GM21515 (cell line): ENCODE results near the gene ZNF462.

Experiments
- ATAC-seq: cut with Tn5 transposase; IDR thresholded peaks from one replicate; pipeline ENCODE4 v1.9.1; 2021; ENCODE audit not compliant: unreplicated experiment

Gene ZNF462

DNA sequence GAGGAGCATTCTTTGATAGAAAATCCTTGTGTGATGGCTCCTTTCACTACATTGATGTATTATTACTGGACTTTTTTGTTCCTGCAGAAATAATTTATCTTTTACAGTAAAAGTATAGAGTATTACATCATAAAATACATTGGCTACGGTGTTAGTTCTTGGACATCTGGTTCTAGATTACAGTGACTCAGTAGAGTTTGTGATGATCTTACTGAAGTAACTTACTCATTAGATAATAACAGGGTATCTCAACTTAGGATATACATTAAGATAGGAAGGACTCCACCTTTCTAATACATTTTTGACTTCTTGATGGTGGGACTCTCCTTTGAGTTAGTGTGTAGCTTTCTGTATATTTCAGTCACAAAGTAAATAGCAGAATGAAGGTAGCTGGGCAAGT is 59.1 kb downstream of the ZNF462 start:
- no peak for ATAC-seq

DNA sequence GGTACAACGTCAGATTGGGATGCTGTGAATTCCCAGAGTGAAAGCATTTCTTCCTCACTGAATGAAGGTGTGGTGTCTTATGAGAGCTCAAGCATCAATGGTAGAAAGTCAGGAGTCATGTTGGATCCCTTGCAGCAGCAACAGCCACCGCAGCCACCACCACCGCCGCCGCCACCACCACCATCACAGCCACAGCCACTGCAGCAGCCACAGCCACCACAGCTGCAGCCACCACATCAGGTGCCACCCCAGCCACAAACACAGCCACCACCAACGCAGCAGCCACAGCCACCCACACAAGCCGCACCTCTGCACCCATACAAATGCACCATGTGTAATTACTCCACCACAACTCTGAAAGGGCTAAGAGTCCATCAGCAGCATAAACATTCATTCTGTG is 62.4 kb downstream of the ZNF462 start:
- ATAC-seq, result no peak

DNA sequence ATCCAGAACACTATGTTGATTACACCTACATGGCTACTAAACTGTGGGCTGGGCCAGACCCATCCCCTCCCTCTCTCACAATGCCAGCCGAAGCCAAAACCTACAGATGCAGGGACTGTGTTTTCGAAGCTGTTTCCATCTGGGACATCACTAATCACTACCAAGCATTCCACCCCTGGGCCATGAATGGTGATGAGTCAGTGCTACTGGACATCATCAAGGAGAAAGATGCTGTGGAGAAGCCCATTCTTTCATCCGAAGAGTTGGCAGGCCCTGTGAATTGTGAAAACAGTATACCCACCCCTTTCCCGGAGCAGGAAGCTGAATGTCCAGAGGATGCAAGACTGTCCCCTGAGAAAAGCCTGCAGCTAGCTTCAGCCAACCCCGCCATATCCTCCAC is 65.0 kb downstream of the ZNF462 start:
- no peak for ATAC-seq

DNA sequence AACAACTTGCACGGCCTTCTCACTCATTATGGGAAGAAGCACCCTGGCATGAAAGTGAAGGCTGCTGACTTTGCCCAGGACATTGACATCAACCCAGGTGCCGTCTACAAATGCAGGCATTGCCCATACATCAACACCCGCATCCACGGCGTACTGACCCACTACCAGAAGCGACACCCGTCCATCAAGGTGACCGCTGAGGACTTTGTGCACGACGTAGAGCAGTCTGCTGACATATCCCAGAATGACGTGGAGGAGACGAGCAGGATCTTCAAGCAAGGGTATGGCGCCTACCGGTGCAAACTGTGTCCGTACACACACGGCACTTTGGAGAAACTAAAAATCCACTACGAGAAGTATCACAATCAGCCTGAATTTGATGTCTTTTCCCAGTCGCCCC is 65.4 kb downstream of the ZNF462 start:
- no peak for ATAC-seq

DNA sequence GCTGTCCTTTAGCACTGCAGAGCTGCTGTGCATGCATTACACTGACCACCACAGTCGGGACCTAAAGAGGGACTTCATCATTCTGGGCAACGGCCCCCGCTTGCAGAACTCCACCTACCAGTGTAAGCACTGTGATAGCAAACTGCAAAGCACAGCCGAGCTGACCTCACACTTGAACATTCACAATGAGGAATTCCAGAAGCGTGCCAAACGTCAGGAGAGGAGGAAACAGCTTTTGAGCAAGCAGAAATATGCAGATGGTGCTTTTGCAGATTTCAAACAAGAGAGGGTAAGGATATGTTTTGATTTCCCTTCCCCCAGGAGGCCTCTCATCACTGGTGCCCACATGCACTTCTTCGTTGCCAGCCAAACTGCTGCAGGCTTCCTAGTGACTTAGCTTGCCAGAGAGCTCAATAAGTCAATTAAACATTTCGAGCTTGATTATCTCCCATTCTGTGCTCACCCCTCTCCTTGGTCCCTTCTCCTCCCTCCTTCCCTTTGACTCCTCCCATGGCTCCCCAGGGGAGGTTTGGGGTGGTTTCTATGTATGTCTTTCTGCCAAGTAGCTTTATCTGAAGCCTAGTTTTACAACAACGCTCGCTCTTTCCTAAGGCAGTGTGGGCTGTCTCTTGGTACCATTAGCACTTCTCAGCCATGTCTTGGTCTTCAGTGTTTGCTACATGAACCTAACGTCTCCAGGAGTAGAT is 66.7 kb downstream of the ZNF462 start:
- ATAC-seq, result no peak

DNA sequence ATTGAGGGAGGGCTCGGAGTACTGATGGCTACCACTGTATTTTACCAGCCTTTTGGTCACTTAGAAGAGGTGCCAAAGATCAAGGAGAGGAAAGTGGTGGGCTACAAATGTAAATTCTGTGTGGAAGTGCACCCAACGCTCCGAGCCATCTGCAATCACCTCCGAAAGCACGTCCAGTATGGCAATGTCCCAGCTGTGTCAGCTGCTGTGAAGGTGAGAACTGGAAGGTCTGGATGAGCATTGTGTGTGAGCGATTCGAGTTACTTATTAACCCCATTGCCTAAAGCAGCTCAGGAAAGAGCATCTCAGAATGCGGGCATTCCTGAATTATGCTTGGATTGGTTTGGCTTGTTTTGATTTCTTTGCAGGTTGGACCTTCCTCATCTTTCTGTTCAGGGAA is 67.5 kb downstream of the ZNF462 start:
- ATAC-seq, result no peak

DNA sequence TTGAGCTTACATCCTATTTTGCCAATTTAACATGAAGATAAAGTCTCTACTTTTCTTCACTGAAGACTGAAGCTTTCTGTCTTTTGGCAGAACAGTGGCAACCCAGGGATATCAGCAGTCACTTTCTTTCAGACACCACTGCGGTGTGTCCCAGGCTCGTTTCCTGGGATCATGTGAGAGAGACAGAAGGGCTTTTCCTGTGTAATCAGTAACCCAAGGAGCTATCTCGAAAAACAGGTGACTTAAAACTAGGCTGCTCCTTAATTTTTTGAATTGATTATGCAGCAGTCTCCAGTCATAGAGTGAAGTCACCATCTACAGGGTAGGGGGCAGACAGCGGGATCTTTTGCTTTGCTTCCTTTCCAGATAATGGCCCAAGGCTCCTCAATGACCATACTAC is 68.5 kb downstream of the ZNF462 start:
- no peak for ATAC-seq

DNA sequence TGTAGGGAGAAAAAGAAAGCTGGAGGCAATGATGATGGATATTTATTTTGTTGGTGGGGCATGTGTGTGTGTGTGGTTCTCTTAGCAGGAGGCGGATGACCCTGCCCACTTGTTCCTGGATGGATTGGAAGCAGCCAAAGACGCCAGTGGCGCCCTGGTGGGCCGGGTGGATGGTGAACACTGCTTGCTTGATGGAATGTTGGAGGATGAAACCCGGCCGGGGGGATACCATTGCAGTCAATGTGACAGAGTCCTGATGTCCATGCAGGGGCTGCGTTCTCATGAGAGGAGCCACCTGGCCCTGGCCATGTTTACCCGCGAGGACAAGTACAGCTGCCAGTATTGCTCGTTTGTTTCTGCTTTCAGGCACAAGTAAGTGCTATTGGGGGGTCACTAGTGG is 69.2 kb downstream of the ZNF462 start:
- ATAC-seq, result no peak

DNA sequence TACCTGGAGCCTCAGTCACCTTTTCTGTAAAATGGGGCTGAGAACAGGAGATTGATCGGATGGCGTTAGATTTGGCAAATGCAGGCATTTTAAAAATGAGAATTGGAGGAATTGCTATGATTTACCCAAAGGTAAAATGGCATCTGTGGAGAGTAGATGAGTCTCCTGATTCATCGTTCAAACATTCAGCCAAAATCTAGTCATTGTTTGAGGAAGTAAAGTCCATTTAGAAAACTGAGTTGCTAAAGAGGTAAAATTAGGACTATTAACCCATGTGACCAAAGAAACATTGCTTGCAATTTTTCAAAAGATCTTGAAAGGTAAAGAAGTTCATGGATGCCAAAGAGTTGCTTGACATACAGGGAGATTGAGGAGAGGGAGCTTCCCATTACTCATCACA is 69.7 kb downstream of the ZNF462 start:
- ATAC-seq, result no peak

DNA sequence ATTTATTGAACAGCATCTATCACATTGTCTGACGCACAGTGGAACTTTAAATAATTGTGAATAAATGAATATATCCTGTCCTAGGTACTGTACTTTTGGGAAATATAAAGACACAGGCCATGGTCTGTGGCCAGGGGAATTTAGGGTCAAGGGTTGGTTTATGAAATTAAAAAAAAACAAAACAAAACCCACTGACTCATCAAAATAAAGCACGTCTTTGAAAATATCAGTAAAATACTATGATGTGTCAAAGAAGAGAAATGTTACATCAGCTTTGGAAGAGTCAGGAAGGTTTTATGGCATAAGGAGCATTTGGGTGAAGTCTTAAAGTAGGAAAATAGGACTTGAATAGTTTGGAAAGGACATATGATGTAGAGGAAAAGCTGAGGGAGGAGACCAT is 70.5 kb downstream of the ZNF462 start:
- no peak for ATAC-seq

DNA sequence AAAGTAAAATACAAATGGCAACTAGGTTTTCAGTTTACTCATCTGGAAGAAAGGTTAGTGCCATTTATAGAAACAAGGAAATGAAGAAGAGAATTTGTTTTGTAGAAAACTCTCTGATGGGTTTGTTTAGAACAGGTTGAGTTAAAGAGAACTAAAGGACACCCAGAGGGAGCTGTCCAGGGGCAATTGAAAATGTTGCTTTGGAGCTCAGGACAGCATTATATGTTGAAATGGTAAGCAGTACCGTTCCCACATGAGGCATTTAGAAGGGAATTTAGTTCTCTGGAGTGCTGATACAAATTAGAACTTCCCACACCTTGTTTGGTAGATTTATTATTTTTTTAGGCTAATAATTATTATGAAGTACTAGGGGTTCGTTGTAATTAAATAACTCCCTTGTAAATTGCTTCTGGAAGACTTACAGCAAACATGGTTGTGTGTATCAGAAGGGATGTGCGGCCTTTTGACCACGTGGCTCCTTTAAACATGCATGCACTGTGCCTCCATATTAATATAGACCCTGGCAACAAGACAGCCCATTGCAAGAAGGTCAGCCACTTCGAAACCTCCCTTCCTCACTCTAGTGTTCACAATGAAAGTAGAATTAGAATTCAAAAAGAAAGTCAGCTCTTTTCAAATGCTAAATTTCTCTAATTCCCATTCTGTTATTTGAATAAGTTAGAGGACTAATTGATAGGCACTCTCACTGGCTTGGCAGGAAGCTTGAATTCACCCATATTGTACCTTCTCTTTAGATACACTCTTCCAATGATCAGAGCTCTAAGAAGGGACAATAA is 71.7 kb downstream of the ZNF462 start:
- ATAC-seq, result no peak

DNA sequence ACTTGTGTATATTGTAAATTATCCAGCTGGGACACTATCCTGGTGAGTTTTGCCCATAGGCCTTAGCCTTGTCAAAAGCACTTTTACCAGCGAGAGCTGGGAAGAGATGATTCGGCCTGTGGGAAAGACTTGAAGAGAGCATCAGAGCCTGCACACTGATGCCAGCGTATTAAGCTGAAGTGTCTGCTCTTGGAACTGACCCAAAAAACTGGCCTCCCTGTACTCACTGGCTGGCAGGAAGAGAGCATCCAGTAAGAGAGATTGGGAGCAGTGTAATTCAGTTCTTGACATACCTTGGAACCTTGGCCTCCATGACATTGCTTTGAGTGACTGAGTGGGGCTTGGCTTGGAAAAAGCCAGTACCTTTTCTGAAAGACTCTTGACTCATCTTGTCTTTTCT is 73.7 kb downstream of the ZNF462 start:
- no peak for ATAC-seq

DNA sequence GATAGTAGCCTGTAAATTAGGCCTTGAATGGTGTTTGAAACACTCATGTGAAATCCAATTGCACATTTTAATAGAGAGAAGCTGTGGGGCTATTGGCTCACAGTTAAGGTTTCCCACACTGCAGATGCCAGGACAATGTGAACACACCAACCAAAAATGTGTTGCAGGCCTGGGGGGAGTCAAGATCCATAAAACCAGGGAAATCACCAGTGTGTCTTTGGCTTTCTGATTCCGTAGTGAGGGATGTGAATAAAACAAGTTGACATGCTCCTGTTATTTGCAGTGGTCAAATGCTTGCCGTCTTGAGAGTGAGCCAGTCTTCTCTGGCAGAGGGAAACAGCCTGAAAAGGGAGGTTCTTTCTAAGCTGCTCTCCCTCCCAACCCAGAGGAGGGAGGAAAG is 79.0 kb downstream of the ZNF462 start:
- no peak for ATAC-seq

DNA sequence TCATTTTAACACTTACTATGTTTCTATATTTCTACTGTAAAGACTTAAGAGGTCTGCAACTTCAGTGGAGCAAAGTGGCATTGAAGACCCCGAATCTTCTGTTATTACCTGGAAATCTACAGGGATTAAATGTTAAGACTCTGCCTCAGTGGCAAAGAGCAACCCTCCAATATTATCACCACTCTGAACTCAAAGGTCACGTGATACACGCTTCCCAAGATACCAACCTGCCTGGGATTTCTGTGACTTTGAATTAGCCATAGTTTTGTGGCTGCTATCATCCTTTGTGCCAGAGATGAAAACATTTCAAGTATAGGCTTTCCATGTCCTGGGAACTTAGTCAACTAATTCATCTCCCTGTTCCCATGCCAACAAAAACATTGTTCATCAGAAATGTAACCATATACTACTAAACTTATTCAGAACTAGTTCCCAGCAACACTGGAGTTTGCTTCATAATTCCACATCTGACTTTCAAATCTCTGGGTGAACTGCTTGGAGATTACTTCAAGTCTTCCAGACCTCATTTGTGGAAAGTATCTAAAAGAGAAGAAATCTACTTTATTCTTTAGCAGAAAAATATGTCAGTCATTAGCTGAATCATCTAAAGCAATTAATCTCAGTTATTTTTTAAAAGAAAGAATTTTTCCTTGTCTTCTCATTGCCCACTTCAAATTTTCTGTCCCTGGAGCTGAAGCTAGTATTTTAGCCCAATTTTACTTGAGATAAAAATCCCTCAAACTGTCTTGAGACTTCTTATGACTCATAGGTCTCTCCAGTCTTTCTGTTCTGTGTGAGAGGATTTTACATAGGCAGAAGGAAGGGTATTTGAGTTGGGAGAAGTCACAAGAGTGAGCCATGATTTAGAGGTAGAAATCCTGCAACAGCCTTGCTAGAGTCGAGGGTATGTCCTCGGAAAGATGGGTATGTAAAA is 83.0 kb downstream of the ZNF462 start:
- ATAC-seq, result no peak

DNA sequence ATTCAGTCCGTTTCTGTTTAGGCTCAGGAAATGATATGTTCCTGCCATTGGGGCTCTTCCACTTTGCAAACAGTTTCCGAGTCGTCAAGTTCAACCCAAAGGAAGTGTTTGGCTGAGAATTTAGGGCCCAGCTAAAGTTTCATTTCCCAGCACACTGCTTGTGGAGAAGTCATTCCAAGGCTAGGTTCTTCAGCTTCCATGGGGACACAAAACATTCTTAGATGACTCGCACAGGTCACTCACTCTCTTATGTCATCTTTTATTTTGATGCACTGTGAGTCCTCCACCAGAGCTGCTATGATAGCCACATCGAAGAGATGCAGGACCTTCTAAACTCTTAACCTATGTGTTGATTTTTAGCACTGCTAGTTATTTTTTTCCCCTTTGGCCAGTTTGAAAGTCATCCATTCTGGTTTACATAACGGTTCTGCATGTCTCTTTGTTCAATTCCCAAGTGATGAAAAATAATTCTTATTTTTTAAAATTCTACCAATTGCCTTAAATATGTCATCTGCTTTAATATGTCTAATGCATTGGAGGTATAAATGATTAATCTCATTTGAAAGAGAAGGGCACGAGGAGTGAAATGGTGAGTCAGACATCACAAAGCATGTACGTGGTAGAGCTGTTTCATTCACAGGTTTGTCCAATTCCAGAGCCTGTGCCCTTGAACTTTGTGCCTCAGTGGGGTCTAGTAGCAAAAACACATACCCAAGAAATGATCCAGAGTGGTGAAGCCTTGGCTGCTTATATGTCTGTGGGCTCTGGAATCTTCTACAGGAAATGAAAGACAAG is 84.3 kb downstream of the ZNF462 start:
- ATAC-seq, result no peak

DNA sequence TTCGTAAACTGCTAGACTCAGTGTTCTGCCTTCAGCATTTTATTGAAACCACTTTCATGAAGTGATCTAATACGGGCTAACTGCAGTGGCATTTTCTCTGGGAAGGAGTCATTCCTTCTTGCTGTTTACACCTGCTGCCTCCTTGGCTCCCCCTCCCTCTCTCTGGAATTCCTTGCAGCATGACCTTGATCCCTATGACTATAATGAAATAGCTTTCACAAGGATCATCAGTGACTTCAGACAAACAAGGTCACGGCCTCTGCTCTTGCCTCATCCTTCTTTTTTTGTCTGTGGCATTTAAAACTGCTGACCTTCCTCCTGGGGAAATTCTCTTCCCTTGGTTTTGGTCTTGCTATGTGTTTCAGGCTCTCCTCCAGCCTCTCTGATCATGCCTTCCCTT is 90.2 kb downstream of the ZNF462 start:
- ATAC-seq, result no peak

DNA sequence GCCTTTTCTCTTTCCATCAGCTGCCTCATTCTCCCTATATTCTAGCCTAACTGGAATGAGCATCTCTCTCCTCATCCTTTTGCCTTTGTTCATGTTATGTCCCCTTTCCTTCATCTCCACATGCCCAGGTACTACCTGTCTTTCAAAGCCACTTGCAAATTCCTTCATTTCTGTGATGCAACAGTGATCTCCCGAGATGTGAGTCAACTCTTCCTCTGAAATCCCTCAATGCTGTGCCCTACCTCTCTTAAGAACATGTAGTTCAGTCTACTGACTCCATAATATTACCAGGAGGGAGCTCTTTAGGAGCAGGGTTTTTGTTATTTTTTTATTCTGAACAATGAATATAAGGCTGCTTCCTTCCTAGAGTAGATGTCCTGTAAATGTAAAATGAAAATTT is 91.6 kb downstream of the ZNF462 start:
- ATAC-seq, result no peak

DNA sequence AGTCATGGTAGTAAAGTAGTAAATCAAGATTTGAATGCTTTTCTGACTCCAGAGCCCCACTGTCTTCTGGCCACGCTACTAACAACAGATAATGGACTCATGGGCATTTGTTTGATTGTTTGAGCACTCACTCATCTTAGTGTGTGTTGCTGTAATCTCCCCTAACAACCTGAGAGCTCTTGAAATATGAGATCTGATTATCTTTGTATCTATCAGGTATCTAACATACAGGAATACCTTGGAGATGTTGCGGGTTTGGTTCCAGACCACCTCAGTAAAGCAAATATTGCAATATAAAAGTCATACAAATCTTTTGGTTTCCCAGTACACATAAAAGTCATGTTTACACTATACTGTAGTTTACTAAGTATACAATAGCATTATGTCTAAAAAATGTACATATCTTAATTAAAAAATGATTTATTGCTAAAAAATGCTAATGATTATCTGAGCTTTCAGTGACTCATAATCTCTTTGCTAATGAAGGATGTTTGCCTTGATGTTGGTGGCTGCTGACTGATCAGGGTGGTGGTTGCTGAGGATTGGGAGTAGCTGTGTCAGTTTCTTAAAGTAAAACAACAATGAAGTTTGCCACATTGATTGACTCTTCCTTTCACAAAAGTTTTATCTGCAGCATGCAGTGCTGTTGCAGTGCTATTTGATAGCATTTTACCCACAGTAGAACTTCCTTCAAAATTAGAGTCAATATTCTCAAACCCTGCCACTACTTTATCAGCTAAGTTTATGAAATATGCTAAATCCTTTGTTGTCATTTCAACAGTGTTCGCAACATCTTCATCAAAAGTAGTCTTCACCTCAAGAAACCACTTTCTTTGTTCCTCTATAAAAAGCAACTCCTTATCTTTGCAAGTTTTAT is 92.2 kb downstream of the ZNF462 start:
- ATAC-seq, result no peak

DNA sequence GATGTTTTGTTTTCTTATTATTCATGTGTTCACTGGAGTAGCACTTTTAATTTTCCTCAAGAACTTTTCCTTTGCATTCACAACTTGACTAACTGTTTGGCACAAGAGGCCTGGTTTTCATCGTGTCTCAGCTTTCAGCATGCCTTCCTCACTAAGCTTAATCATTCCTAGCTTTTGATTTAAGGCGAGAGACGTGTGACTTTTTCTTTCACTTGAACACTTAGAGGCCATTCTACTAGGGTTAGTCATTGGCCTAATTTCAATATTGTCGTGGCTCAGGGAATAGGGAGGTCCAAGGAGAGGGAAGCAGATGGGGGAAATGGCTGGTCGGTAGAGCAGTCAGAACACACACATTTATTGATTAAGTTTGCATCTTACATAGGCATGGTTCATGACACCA is 94.0 kb downstream of the ZNF462 start:
- ATAC-seq, result no peak
